Stimulated activated naive CD8-positive, alpha-beta T cell treated with anti-CD3 and anti-CD28 coated beads, Interleukin-15, Interleukin-2, amounts not matched to agents 100 ng/mL and 50 ng/mL, for 24 hours (primary cell): Measurements from ENCODE around the gene ZNHIT6.

Source experiments
- H3K27ac Mint-ChIP-seq: one replicate; pipeline ENCODE4 v1.8.0; 2021; ENCODE audit warnings: mild to moderate bottlenecking, mixed read lengths
- H3K27me3 Mint-ChIP-seq: one replicate; pipeline ENCODE4 v1.8.0; 2021; ENCODE audit warnings: mixed read lengths
- H3K36me3 Mint-ChIP-seq: one replicate; pipeline ENCODE4 v1.8.0; 2021; ENCODE audit warnings: low read depth, mixed read lengths
- H3K4me1 Mint-ChIP-seq: one replicate; pipeline ENCODE4 v1.8.0; 2021; ENCODE audit warnings: low read depth, mixed read lengths
- H3K4me3 Mint-ChIP-seq: one replicate; pipeline ENCODE4 v1.8.0; 2021; ENCODE audit warnings: mild to moderate bottlenecking, mixed read lengths
- H3K9me3 Mint-ChIP-seq: one replicate; pipeline ENCODE4 v1.8.0; 2021; ENCODE audit warnings: mixed read lengths

The ZNHIT6 gene

DNA sequence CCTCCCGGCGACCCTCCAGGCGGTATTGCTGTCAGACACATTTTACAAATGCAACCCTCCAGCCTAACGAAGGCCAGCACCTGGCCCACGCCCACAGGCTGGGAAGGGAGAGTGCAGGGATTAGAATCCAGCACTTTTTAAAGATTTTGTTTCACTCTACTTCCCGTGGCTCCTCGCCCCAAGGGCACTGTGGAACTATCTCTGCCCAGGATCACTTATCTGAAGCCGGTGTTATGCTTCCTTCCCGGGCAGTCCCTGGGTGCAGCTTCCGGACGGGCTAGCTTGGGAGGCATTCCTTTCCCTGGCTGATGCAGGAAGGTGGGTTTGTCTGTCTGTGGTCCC, 91.9 kb downstream of the ZNHIT6 start:
- no peak overlapping the region for H3K27ac Mint-ChIP-seq
- H3K36me3 Mint-ChIP-seq, result peaks cover 31% of the 10 kb centered on the region
- H3K9me3 Mint-ChIP-seq, result peaks cover 19% of the 10 kb centered on the region
- H3K4me3 Mint-ChIP-seq, result no peak overlapping the region
- no peaks in the 10 kb centered on the region for H3K4me1 Mint-ChIP-seq
- H3K27me3 Mint-ChIP-seq, result no peaks in the 10 kb centered on the region

- no peak overlapping the region for H3K27ac Mint-ChIP-seq
- H3K9me3 Mint-ChIP-seq, result peaks cover 14% of the 10 kb centered on the region
- H3K36me3 Mint-ChIP-seq, result peaks cover 26% of the 10 kb centered on the region
- H3K27me3 Mint-ChIP-seq, result no peaks in the 10 kb centered on the region
- H3K4me1 Mint-ChIP-seq, result no peaks in the 10 kb centered on the region
- no peak overlapping the region for H3K4me3 Mint-ChIP-seq
Measured at GRCh38 chr1:85615586-85616363, 92.5 kb downstream of the ZNHIT6 start.

- Mint-ChIP-seq H3K4me1 (no peaks in the 10 kb centered on the region), H3K36me3 (peaks cover 6% of the 10 kb centered on the region), H3K4me3 (no peak overlapping the region), H3K9me3 (no peaks in the 10 kb centered on the region), H3K27me3 (no peaks in the 10 kb centered on the region), H3K27ac (no peak overlapping the region)
Measured at GRCh38 chr1:85612704-85613361, 95.4 kb downstream of the ZNHIT6 start.

- H3K4me3 Mint-ChIP-seq, result no peak overlapping the region
- no peaks in the 10 kb centered on the region for H3K27me3 Mint-ChIP-seq
- H3K4me1 Mint-ChIP-seq, result no peaks in the 10 kb centered on the region
- H3K27ac Mint-ChIP-seq, result no peak overlapping the region
- H3K36me3 Mint-ChIP-seq, result no peaks in the 10 kb centered on the region
- no peaks in the 10 kb centered on the region for H3K9me3 Mint-ChIP-seq
Measured at GRCh38 chr1:85611856-85612255, 96.4 kb downstream of the ZNHIT6 start.

- H3K27me3 Mint-ChIP-seq, result no peaks in the 10 kb centered on the region
- no peaks in the 10 kb centered on the region for H3K9me3 Mint-ChIP-seq
- H3K27ac Mint-ChIP-seq, result no peak overlapping the region
- no peak overlapping the region for H3K4me3 Mint-ChIP-seq
- H3K4me1 Mint-ChIP-seq, result no peaks in the 10 kb centered on the region
- H3K36me3 Mint-ChIP-seq, result no peaks in the 10 kb centered on the region
Measured at GRCh38 chr1:85611425-85611824, 96.8 kb downstream of the ZNHIT6 start.

GRCh38 chr1:85609976-85610375, 98.3 kb downstream of the ZNHIT6 start:
- Mint-ChIP-seq H3K27ac (no peak overlapping the region), H3K27me3 (no peaks in the 10 kb centered on the region), H3K4me3 (no peak overlapping the region), H3K9me3 (no peaks in the 10 kb centered on the region), H3K36me3 (no peaks in the 10 kb centered on the region), H3K4me1 (no peaks in the 10 kb centered on the region)

GRCh38 chr1:85608851-85609250, 99.4 kb downstream of the ZNHIT6 start:
- Mint-ChIP-seq H3K27ac (no peak overlapping the region), H3K36me3 (no peaks in the 10 kb centered on the region), H3K9me3 (no peaks in the 10 kb centered on the region), H3K27me3 (no peaks in the 10 kb centered on the region), H3K4me3 (no peak overlapping the region), H3K4me1 (no peaks in the 10 kb centered on the region)

DNA sequence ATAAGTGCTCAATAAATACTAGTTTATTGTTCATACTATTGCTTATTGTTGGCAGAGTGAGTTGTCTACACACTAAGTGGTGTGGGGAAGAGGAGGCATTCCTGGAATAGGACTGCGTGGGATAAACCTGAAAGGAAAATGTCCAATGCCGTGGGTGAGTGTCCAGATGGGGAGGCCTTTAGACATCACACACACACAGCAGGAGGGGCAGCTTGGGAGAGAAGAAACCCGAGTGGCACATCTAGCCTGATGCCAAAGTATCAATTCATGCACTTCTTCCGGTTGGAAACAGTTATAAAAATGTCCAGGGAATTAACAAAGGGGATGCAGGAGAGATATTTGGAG, 100.3 kb downstream of the ZNHIT6 start:
- Mint-ChIP-seq H3K27me3 (no peaks in the 10 kb centered on the region), H3K4me1 (no peaks in the 10 kb centered on the region)

GRCh38 chr1:85607126-85607920, 100.9 kb downstream of the ZNHIT6 start:
- H3K27ac Mint-ChIP-seq, result no peak overlapping the region
- no peak overlapping the region for H3K4me3 Mint-ChIP-seq
- H3K9me3 Mint-ChIP-seq, result no peaks in the 10 kb centered on the region
- H3K27me3 Mint-ChIP-seq, result no peaks in the 10 kb centered on the region
- no peaks in the 10 kb centered on the region for H3K36me3 Mint-ChIP-seq
- no peaks in the 10 kb centered on the region for H3K4me1 Mint-ChIP-seq

More for the DNA sequence above, 100.3 kb downstream of the ZNHIT6 start:
- H3K36me3 Mint-ChIP-seq, result no peaks in the 10 kb centered on the region
- no peaks in the 10 kb centered on the region for H3K9me3 Mint-ChIP-seq
- H3K4me3 Mint-ChIP-seq, result no peak overlapping the region
- no peak overlapping the region for H3K27ac Mint-ChIP-seq

DNA sequence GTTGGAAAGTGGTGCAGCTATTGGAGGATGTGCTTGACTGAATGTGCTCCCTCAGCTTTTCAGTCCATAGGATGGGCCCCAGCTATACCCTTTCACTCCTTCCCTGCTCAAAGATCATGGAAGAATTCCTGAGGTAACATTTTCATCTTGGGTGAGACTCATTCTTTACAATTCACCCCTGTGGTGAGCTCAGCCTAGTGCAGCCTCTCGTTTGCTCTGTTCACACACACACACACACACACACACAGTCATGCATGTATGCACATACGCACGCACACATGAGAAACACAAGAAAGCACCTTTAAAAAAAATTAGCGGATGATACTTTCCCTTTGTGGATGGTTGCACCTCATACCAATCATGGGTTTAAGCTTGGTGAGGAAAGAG, 101.8 kb downstream of the ZNHIT6 start:
- H3K9me3 Mint-ChIP-seq, result no peaks in the 10 kb centered on the region
- H3K27me3 Mint-ChIP-seq, result no peaks in the 10 kb centered on the region
- H3K36me3 Mint-ChIP-seq, result no peaks in the 10 kb centered on the region
- no peaks in the 10 kb centered on the region for H3K4me1 Mint-ChIP-seq
- no peak overlapping the region for H3K4me3 Mint-ChIP-seq
- H3K27ac Mint-ChIP-seq, result no peak overlapping the region

DNA sequence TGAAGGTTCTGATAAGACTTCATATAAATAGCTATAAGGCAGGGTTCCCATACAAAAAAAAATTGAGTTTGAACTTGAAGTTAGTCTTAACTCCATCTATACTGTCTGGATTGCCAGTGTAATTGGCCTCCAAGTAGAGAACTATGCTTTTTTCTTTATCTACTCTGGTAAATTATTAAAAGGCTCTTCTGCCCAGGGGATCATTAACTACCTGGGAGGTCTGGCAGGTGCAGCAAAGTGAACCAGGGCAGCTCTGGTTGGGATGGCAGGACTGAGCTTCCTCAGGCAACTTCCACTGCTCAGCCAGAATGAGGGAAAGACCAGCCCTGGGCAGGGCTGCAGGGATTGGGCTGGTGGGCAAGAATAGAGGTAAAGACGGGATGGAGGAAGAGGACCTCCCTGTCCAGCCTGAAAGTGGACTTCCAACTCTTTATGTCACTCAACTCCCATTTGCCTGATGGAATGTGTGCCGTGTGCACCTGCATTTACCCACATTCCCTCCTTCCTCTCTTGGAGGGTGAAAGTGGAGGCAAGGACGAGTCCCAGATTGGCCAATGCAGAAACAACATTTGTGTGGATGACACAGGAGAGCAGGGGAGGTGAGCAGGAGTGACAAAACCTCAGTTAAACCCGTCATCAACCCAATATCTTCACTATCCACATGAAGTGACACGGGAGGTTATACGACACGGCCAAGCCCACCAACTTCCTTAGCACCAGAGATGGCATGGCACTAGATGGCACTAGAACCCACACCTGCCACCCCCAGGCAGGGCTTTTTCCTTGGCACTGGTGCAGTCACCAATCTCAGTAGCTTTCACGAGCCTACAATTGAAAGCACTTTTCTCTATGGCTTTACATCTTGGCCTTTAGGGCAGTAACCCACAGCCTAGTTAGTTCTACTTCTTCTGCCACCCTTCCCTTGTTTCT, 102.5 kb downstream of the ZNHIT6 start:
- no peaks in the 10 kb centered on the region for H3K27me3 Mint-ChIP-seq
- no peaks in the 10 kb centered on the region for H3K9me3 Mint-ChIP-seq
- H3K27ac Mint-ChIP-seq, result no peak overlapping the region
- no peak overlapping the region for H3K4me3 Mint-ChIP-seq
- H3K36me3 Mint-ChIP-seq, result no peaks in the 10 kb centered on the region
- no peaks in the 10 kb centered on the region for H3K4me1 Mint-ChIP-seq

- Mint-ChIP-seq H3K4me1 (no peaks in the 10 kb centered on the region), H3K27me3 (no peaks in the 10 kb centered on the region), H3K36me3 (no peaks in the 10 kb centered on the region), H3K27ac (no peak overlapping the region), H3K9me3 (peaks cover 4% of the 10 kb centered on the region), H3K4me3 (no peak overlapping the region)
Measured at GRCh38 chr1:85604298-85604997, 103.8 kb downstream of the ZNHIT6 start.

- Mint-ChIP-seq H3K27me3 (no peaks in the 10 kb centered on the region), H3K27ac (no peak overlapping the region), H3K9me3 (peaks cover 4% of the 10 kb centered on the region), H3K4me1 (no peaks in the 10 kb centered on the region), H3K36me3 (peaks cover 3% of the 10 kb centered on the region), H3K4me3 (no peak overlapping the region)
Measured at GRCh38 chr1:85603086-85603880, 105.0 kb downstream of the ZNHIT6 start.
